ENCODE measurements around the gene TMEM271. TPM values are rescaled to one million over a fixed set of nuclear protein-coding genes. Genes with fewer than 3 reads are reported as not detected.

Gene TMEM271
- total RNA-seq, 1 donor from 2014 or later: not detected

GRCh38 chr4:575281-576141 is 584 bp downstream of the TMEM271 start:
- Histone ChIP-seq H3K27me3 (ENCODE audit: low read depth) (peaks cover 95% of the 10 kb centered on the region), H3K9me3 (replicated peaks) (no peaks in the 10 kb centered on the region), H3K4me3 (peak overlapping the region; percentile 30), H3K36me3 (no peaks in the 10 kb centered on the region), H3K27ac (replicated peaks) (no peak overlapping the region), H3K4me1 (peaks cover 17% of the 10 kb centered on the region)
- no peak for TF ChIP-seq CTCF (IDR thresholded peaks at IDR 0.05; ENCODE audit: borderline replicate concordance)
- DNase-seq: no peak
- intact Hi-C loops (cut with micrococcal nuclease): no loop called here

DNA sequence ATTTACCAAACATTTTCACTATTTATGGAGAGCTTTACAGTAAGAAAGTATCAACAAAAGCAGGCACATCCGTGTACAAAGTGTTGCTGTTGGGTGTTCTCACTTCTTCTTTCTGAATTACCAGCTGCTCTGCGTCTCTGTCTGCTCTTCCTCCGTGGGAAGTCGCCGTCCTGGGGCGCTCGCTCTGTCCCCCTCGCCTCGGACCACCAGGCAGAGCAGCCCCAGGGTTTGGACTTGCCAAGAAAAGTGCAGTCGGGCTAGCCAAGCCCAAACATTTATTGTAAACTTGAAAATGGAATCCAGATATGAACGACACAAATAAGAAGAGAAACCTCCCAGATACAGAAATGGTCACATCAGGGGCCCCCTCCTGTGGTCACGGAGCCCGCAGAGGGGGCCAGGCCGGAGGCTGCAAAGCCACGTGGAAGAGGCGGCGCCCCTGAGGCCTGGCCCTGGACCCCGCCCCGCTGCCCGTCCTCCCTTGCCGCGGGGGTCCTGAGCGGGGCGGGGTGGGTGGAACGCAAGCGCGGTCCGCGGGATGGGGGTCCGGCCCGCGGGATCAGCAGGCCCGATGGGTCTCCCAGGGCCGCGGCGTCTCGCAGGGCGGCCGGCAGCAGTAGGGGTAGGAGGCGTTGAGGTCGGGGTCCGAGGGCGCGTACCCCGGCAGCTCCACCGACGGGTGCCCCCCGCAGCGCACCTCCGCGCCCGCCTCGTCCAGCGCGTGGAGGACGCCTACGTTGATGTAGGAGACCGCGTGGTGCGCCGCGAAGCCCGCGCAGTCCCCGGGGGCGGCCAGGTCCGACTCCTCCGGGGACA is 1.5 kb downstream of the TMEM271 start:
- no peak overlapping the region for H3K4me3 ChIP-seq
- peaks cover 17% of the 10 kb centered on the region for H3K4me1 ChIP-seq
- H3K27me3 ChIP-seq (ENCODE audit: low read depth): peaks cover 95% of the 10 kb centered on the region
- no peak for DNase-seq
- no peak overlapping the region for H3K27ac ChIP-seq (replicated peaks)
- no peak for TF ChIP-seq CTCF (IDR thresholded peaks at IDR 0.05; ENCODE audit: borderline replicate concordance)
- H3K36me3 ChIP-seq: no peaks in the 10 kb centered on the region
- intact Hi-C loops (cut with micrococcal nuclease): no loop called here
- no peaks in the 10 kb centered on the region for H3K9me3 ChIP-seq (replicated peaks)

- DNase-seq: no peak
- Histone ChIP-seq H3K9me3 (replicated peaks) (no peaks in the 10 kb centered on the region), H3K36me3 (no peaks in the 10 kb centered on the region), H3K27ac (replicated peaks) (no peak overlapping the region), H3K27me3 (ENCODE audit: low read depth) (peaks cover 95% of the 10 kb centered on the region), H3K4me1 (peaks cover 17% of the 10 kb centered on the region), H3K4me3 (no peak overlapping the region)
- TF ChIP-seq CTCF (IDR thresholded peaks at IDR 0.05; ENCODE audit: borderline replicate concordance): no peak
- intact Hi-C loops (cut with micrococcal nuclease): no loop called here
Measured at GRCh38 chr4:573122-573892, 2.8 kb downstream of the TMEM271 start.

DNA sequence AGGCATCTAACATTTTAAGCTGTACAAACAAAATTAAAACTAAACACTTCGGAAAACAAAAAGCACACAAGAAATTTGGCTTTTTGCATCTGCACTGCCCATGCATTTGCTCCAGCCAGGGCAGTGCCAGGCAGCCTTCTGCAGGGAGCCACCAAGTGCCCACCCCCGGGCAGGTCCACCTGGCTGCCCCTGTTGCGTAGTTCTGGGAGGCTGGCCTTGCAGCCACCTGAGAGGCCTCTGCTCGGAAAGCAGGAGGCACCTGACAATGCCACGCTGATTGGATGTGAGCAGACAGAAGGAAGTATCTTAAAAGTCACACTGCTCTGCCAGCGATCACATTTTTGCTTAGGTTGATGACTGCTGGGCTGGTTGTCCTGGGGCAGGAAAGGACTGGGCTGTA is 3.5 kb downstream of the TMEM271 start:
- H3K27ac ChIP-seq (replicated peaks): no peak overlapping the region
- TF ChIP-seq CTCF (IDR thresholded peaks at IDR 0.05; ENCODE audit: borderline replicate concordance): no peak
- H3K9me3 ChIP-seq (replicated peaks): no peaks in the 10 kb centered on the region
- no peak overlapping the region for H3K4me3 ChIP-seq
- H3K4me1 ChIP-seq: peaks cover 14% of the 10 kb centered on the region
- intact Hi-C loops (cut with micrococcal nuclease): no loop called here
- H3K36me3 ChIP-seq: no peaks in the 10 kb centered on the region
- H3K27me3 ChIP-seq (ENCODE audit: low read depth): peaks cover 95% of the 10 kb centered on the region
- DNase-seq: no peak

Measured in left ventricle myocardium inferior (tissue), 1 donor.